HepG2 (cell line): Measurements from ENCODE around the gene CDC42EP3. TPM values are rescaled to one million over a fixed set of nuclear protein-coding genes. Genes with fewer than 3 reads are reported as not detected.

Experiments used
- ATAC-seq: fragments of 200-7000 bp; cut with Tn5 transposase; 3 replicates; pipeline ENCODE4 v1.9.1; 2020; ENCODE audit warnings: mild to moderate bottlenecking, moderate library complexity
- BruUV-seq: library from RNA; stranded (reverse); fragments of 400-500 nt; replicated peaks from 2 replicates; lab custom pipeline; 2021; lab: Mats Ljungman, UMichigan
- CTCF ChIA-PET: fragments of 300-600 bp; formaldehyde crosslinking; extraction: SDS; loops from one replicate; lab custom pipeline; 2021; ENCODE audit warnings: low total read pairs, inconsistent platforms, low intra/inter-chr PET ratio; lab: Yijun Ruan, JAX
- POLR2A ChIA-PET: fragments of 350-600 bp; sonication (Branson Sonifier 250); formaldehyde crosslinking; loops from one replicate; lab custom pipeline; 2020; ENCODE audit warnings: antibody characterized with exemption, inconsistent platforms; lab: Yijun Ruan, JAX
- DNase-seq: peaks from one replicate; pipeline ENCODE4 v3.0.0-alpha.2; 2015; ENCODE audit warnings: low spot score
- FAIRE-seq: peaks from 3 replicates; lab custom pipeline; 2011; peaks lifted over from hg19 to GRCh38; lab: Jason Lieb, UNC
- H2AFZ ChIP-seq: one replicate; pipeline ENCODE4 v1.6.1; 2011; ENCODE audit warnings: low read length, inconsistent platforms
- H3K27ac ChIP-seq: fragments of 300-600 bp; 3 replicates; pipeline ENCODE4 v1.8.0; 2011; ENCODE audit warnings: mixed run types, mild to moderate bottlenecking, mixed read lengths, low read length, inconsistent platforms; ENCODE audit not compliant: insufficient read depth; ENCODE audit errors: extremely low read length
- H3K27me3 ChIP-seq, 2 experiments: fragments of 200-600 bp in 1 of 2; 2 replicates in 1 of 2; 3 replicates in 1 of 2; pipeline versions ENCODE4 v1.6.0 to v1.8.0; 2011; ENCODE audit warnings: low read length in 2 of 2, mild to moderate bottlenecking in 2 of 2, moderate library complexity in 2 of 2, inconsistent platforms in 1 of 2; ENCODE audit not compliant: insufficient read depth in 2 of 2, control insufficient read depth in 1 of 2
- H3K36me3 ChIP-seq, 2 experiments: fragments of 200-600 bp in 1 of 2; replicated peaks in 1 of 2; 2 replicates in 1 of 2; 3 replicates in 1 of 2; pipeline versions ENCODE4 v1.5.1 to v1.8.0; 2011; ENCODE audit warnings: low read length in 2 of 2, inconsistent platforms in 1 of 2; ENCODE audit not compliant: insufficient read depth in 2 of 2, control insufficient read depth in 1 of 2
- H3K4me1 ChIP-seq: 2 replicates; pipeline ENCODE4 v1.5.1; 2012; ENCODE audit warnings: low read length, inconsistent platforms; ENCODE audit not compliant: insufficient read depth
- H3K4me2 ChIP-seq: 2 replicates; pipeline ENCODE4 v1.6.0; 2011; ENCODE audit warnings: low read depth, low read length, inconsistent platforms
- H3K4me3 ChIP-seq, 3 experiments: fragments of 200-600 bp in 1 of 3; sonication (generic), shearing (Covaris generic) in 1 of 3; replicated peaks in 1 of 3; 2 replicates each; pipeline ENCODE4 v1.5.1; 2011 to 2016; ENCODE audit warnings: low read length in 3 of 3, inconsistent platforms in 2 of 3, low read depth in 2 of 3, mild to moderate bottlenecking in 2 of 3, control low read depth in 1 of 3, mixed read lengths in 1 of 3; ENCODE audit not compliant: insufficient read depth in 1 of 3
- H3K79me2 ChIP-seq: one replicate; pipeline ENCODE4 v1.6.1; 2011; ENCODE audit warnings: low read length, inconsistent platforms; ENCODE audit not compliant: insufficient read depth
- H3K9ac ChIP-seq: 2 replicates; pipeline ENCODE4 v1.6.0; 2011; ENCODE audit warnings: mild to moderate bottlenecking, low read depth, low read length, inconsistent platforms; ENCODE audit not compliant: insufficient read depth
- H3K9me3 ChIP-seq: 2 replicates; pipeline ENCODE4 v1.5.1; 2012; ENCODE audit warnings: mild to moderate bottlenecking, low read length
- H4K20me1 ChIP-seq: 2 replicates; pipeline ENCODE4 v1.6.0; 2011; ENCODE audit warnings: inconsistent platforms, mild to moderate bottlenecking, low read length, moderate library complexity; ENCODE audit not compliant: insufficient read depth
- ELF1 ChIP-seq: sonication (generic); formaldehyde crosslinking; IDR thresholded peaks from 2 replicates; pipeline ENCODE4 v1.4.0; 2020; ENCODE audit warnings: missing genetic modification reagents
- GZF1 ChIP-seq: sonication (generic); formaldehyde crosslinking; IDR thresholded peaks from 2 replicates; pipeline ENCODE4 v1.5.1; 2020; ENCODE audit warnings: mild to moderate bottlenecking, missing genetic modification reagents
- ISL2 ChIP-seq: sonication (generic); formaldehyde crosslinking; IDR thresholded peaks from 2 replicates; pipeline ENCODE4 v1.5.0; 2020; ENCODE audit warnings: missing genetic modification reagents
- RELA ChIP-seq: sonication (generic); formaldehyde crosslinking; IDR thresholded peaks from 2 replicates; pipeline ENCODE4 v1.4.0; 2020; ENCODE audit warnings: missing genetic modification reagents
- SATB2 ChIP-seq: sonication (generic); formaldehyde crosslinking; IDR thresholded peaks from 2 replicates; pipeline ENCODE4 v1.5.0; 2020; ENCODE audit warnings: missing genetic modification reagents
- ZBED4 ChIP-seq: sonication (generic); formaldehyde crosslinking; IDR thresholded peaks from 2 replicates; pipeline ENCODE4 v1.4.0; 2020; ENCODE audit warnings: missing genetic modification reagents, borderline replicate concordance
- ZBTB20 ChIP-seq: sonication (generic); formaldehyde crosslinking; IDR thresholded peaks from 2 replicates; pipeline ENCODE4 v1.8.1; 2023; ENCODE audit warnings: missing genetic modification reagents, low read depth, mild to moderate bottlenecking, borderline replicate concordance
- ZNF317 ChIP-seq: sonication (generic); formaldehyde crosslinking; IDR thresholded peaks from 2 replicates; pipeline ENCODE4 v1.5.0; 2020; ENCODE audit warnings: mild to moderate bottlenecking, missing genetic modification reagents
- ZNF484 ChIP-seq: sonication (generic); formaldehyde crosslinking; IDR thresholded peaks from 2 replicates; pipeline ENCODE4 v1.5.1; 2020; ENCODE audit warnings: mild to moderate bottlenecking, low read depth, missing genetic modification reagents, borderline replicate concordance
- ZNF557 ChIP-seq: sonication (generic); formaldehyde crosslinking; IDR thresholded peaks from 2 replicates; pipeline ENCODE4 v1.4.0; 2020; ENCODE audit warnings: missing genetic modification reagents
- ZNF558 ChIP-seq: sonication (generic); formaldehyde crosslinking; IDR thresholded peaks from 2 replicates; pipeline ENCODE4 v1.9.0; 2022; ENCODE audit warnings: mild to moderate bottlenecking, missing genetic modification reagents, borderline replicate concordance
- ZNF788 ChIP-seq: sonication (generic); formaldehyde crosslinking; IDR thresholded peaks from 2 replicates; pipeline ENCODE4 v1.5.0; 2020; ENCODE audit warnings: mild to moderate bottlenecking, missing genetic modification reagents, borderline replicate concordance
- WGBS: methylation state at CpG from one replicate; pipeline ENCODE4 v1.1.6; 2017; ENCODE audit warnings: low lambda C conversion rate; 5-methylcytosine and 5-hydroxymethylcytosine counted together
- in situ Hi-C: cut with HindIII; loops from 2 replicates; pipeline ENCODE4 v1.10.0; 2017; ENCODE audit warnings: low pct_unique_long_range_greater_than_20kb; ENCODE audit not compliant: extremely low pct_ligation_motif_present
- intact Hi-C: fragments of 100-400 bp; cut with micrococcal nuclease; formaldehyde crosslinking; loops from one replicate; pipeline ENCODE4 v1.10.0; 2022; ENCODE audit not compliant: unreplicated experiment
- polyA plus RNA-seq, 8 experiments: library from polyadenylated mRNA; depleted of rRNA in 3 of 8; stranded (reverse) in 7 of 8; unstranded in 1 of 8; fragments of >200 nt; fragmentation: Illumina TruSeq in 4 of 8; extraction: Trizol in 4 of 8; gene quantifications; 2 replicates each; pipeline versions ENCODE4 v1.2.1 to v1.2.3, GENCODE V29; 2011 to 2016; ENCODE audit warnings: low read depth in 4 of 8, missing spikeins in 1 of 8, mixed read lengths in 1 of 8; ENCODE audit not compliant: insufficient read depth in 1 of 8
- total RNA-seq, 5 experiments: library from RNA; depleted of rRNA; stranded (reverse); fragments of >200 nt; fragmentation: Illumina TruSeq; extraction: Trizol; gene quantifications; 2 replicates each; pipeline ENCODE4 v1.2.3, GENCODE V29; 2016; ENCODE audit warnings: low read depth in 1 of 5
- TF ChIP-seq, protein P1 (sequence below): sonication (generic); formaldehyde crosslinking; IDR thresholded peaks from 2 replicates; pipeline ENCODE4 v1.4.0; 2020; ENCODE audit warnings: missing genetic modification reagents

The CDC42EP3 gene
- total and polyA plus RNA-seq, 2 of the 13 experiments (the other 11 are each of a cell fraction or from before 2014, with no cell fraction given) = 0.01 TPM; not detected in 1

GRCh38 chr2:37638973-37639372 is 32.5 kb downstream of the CDC42EP3 start:
- Histone ChIP-seq H4K20me1 (no peaks in the 10 kb centered on the region), H3K36me3 (no peaks in the 10 kb centered on the region), H3K9ac (no peak overlapping the region), H3K4me1 (no peaks in the 10 kb centered on the region), H3K4me3 (no peak overlapping the region), H3K27ac (no peak overlapping the region), H2AFZ (no peak overlapping the region), H3K9me3 (no peaks in the 10 kb centered on the region), H3K4me2 (no peak overlapping the region), H3K79me2 (no peaks in the 10 kb centered on the region), H3K27me3 (peaks cover 0 to 35% of the 10 kb centered on the region in 2 experiments; a peak in 3 of 5 replicates)
- DNase-seq = no peak
- no peak for ATAC-seq
- WGBS = 3% methylated on average over 3 of the region's 3 CpGs
- FAIRE-seq = no peak
- CTCF ChIA-PET = no interaction called here
- BruUV-seq = no TSS peak
- POLR2A ChIA-PET = no interaction called here
- intact Hi-C loops (no loop called here), in situ Hi-C loops (no loop called here)
- TF ChIP-seq ZNF484 (CRISPR knock-in tag) = no peak
- TF ChIP-seq SATB2 (CRISPR knock-in tag) = no peak
- TF ChIP-seq ZNF558 (CRISPR knock-in tag) = no peak
- no peak for TF ChIP-seq ISL2 (CRISPR knock-in tag)
- no peak for TF ChIP-seq GZF1 (CRISPR knock-in tag)
- TF ChIP-seq ELF1 (CRISPR knock-in tag) = no peak
- TF ChIP-seq, protein P1, sequence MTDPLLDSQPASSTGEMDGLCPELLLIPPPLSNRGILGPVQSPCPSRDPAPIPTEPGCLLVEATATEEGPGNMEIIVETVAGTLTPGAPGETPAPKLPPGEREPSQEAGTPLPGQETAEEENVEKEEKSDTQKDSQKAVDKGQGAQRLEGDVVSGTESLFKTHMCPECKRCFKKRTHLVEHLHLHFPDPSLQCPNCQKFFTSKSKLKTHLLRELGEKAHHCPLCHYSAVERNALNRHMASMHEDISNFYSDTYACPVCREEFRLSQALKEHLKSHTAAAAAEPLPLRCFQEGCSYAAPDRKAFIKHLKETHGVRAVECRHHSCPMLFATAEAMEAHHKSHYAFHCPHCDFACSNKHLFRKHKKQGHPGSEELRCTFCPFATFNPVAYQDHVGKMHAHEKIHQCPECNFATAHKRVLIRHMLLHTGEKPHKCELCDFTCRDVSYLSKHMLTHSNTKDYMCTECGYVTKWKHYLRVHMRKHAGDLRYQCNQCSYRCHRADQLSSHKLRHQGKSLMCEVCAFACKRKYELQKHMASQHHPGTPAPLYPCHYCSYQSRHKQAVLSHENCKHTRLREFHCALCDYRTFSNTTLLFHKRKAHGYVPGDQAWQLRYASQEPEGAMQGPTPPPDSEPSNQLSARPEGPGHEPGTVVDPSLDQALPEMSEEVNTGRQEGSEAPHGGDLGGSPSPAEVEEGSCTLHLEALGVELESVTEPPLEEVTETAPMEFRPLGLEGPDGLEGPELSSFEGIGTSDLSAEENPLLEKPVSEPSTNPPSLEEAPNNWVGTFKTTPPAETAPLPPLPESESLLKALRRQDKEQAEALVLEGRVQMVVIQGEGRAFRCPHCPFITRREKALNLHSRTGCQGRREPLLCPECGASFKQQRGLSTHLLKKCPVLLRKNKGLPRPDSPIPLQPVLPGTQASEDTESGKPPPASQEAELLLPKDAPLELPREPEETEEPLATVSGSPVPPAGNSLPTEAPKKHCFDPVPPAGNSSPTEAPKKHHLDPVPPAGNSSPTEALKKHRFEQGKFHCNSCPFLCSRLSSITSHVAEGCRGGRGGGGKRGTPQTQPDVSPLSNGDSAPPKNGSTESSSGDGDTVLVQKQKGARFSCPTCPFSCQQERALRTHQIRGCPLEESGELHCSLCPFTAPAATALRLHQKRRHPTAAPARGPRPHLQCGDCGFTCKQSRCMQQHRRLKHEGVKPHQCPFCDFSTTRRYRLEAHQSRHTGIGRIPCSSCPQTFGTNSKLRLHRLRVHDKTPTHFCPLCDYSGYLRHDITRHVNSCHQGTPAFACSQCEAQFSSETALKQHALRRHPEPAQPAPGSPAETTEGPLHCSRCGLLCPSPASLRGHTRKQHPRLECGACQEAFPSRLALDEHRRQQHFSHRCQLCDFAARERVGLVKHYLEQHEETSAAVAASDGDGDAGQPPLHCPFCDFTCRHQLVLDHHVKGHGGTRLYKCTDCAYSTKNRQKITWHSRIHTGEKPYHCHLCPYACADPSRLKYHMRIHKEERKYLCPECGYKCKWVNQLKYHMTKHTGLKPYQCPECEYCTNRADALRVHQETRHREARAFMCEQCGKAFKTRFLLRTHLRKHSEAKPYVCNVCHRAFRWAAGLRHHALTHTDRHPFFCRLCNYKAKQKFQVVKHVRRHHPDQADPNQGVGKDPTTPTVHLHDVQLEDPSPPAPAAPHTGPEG = no peak
- TF ChIP-seq ZBTB20 (CRISPR knock-in tag) = no peak
- TF ChIP-seq ZNF317 (CRISPR knock-in tag) = no peak
- TF ChIP-seq ZNF788 (CRISPR knock-in tag) = no peak
- no peak for TF ChIP-seq ZNF557 (CRISPR knock-in tag)
- TF ChIP-seq ZBED4 = no peak
- TF ChIP-seq RELA (CRISPR knock-in tag) = no peak
